H1 (cell line): Measurements from ENCODE around the gene MCC. TPM values are rescaled to one million over a fixed set of nuclear protein-coding genes. Genes with fewer than 3 reads are reported as not detected.

ENCODE experiments used
- ASH2L ChIP-seq: fragments of 200-600, 300-600 bp; sonication (generic); IDR thresholded peaks from one replicate; pipeline ENCODE4 v1.7.1; 2017; ENCODE audit warnings: low read length
- BCL11A ChIP-seq, 2 experiments: IDR thresholded peaks; one replicate each; pipeline ENCODE4 v1.6.1; 2011; ENCODE audit warnings: low read depth in 2 of 2, low read length in 2 of 2, mild to moderate bottlenecking in 2 of 2
- BRCA1 ChIP-seq: IDR thresholded peaks from 2 replicates; pipeline ENCODE4 v1.6.1; 2012; ENCODE audit warnings: low read depth, low read length, improper control_type of control experiment
- GTF2F1 ChIP-seq: IDR thresholded peaks from 2 replicates; pipeline ENCODE4 v1.6.1; 2012; ENCODE audit warnings: low read depth, low read length, improper control_type of control experiment, borderline replicate concordance
- KDM1A ChIP-seq: fragments of 200-600, 300-600 bp; sonication (generic); IDR thresholded peaks from 2 replicates; pipeline ENCODE4 v1.7.1; 2016; ENCODE audit warnings: mild to moderate bottlenecking, low read length, borderline replicate concordance
- RFX5 ChIP-seq: IDR thresholded peaks from 2 replicates; pipeline ENCODE4 v1.6.1; 2011; ENCODE audit warnings: low read depth, low read length, improper control_type of control experiment, borderline replicate concordance
- SP1 ChIP-seq: IDR thresholded peaks from 2 replicates; pipeline ENCODE4 v1.6.1; 2011; ENCODE audit warnings: low read depth, low read length
- SP4 ChIP-seq: IDR thresholded peaks from 2 replicates; pipeline ENCODE4 v1.6.1; 2012; ENCODE audit warnings: low read length, inconsistent platforms
- TAF7 ChIP-seq: optimal IDR thresholded peaks from 2 replicates; pipeline ENCODE3; 2011; ENCODE audit warnings: low read depth, mild to moderate bottlenecking, inconsistent platforms, low read length, moderate library complexity, borderline replicate concordance
- TCF12 ChIP-seq: IDR thresholded peaks from 2 replicates; pipeline ENCODE4 v1.6.1; 2011; ENCODE audit warnings: low read depth, mild to moderate bottlenecking, low read length
- polyA plus RNA-seq, 7 experiments: library from polyadenylated mRNA; depleted of rRNA in 3 of 7; stranded (reverse) in 5 of 7; unstranded in 2 of 7; fragments of >200 nt in 5 of 7; fragments of 200-250 nt in 2 of 7; gene quantifications; 1 replicate in 5 of 7; 2 replicates in 1 of 7; 4 replicates in 1 of 7; pipeline versions ENCODE4 v1.2.1 to v1.2.3, GENCODE V29; 2011 to 2013; ENCODE audit warnings: missing spikeins in 2 of 7, mixed read lengths in 2 of 7
- total RNA-seq: library from RNA; stranded (reverse); fragmentation: NEBNext Ultra II Directional; extraction: Animal tissue kit (Norgen Biotek cat#: 25700); gene quantifications from 2 replicates; pipeline ENCODE4 v1.2.1, GENCODE V29; 2021

Gene MCC
- total and polyA plus RNA-seq, 2 of the 8 experiments (the other 6 are each of a cell fraction or from before 2014, with no cell fraction given): 2.6 to 18.3 TPM

GRCh38 chr5:113487781-113488644, at the start of gene MCC (continued):
- TF ChIP-seq RFX5: peak; percentile 59; the same call in 1 of the 2 replicates
- no peak; the same call in 1 of the 2 replicates for TF ChIP-seq TCF12
- no peak for TF ChIP-seq KDM1A
- TF ChIP-seq SP4: 0 out of 2 replicates have a peak, but pooled peaks have one; percentile 41
- peak; percentile 85 for TF ChIP-seq ASH2L
- TF ChIP-seq BRCA1: no peak
- TF ChIP-seq SP1: peak; percentile 75; the same call in 1 of the 2 replicates
- TF ChIP-seq BCL11A (IDR thresholded peaks at IDR 0.05; ENCODE audit: low read depth in 2 of 2, low read length in 2 of 2): no peak
- TF ChIP-seq TAF7: peak; percentile 63
- no peak for TF ChIP-seq GTF2F1
